ENCODE results near the gene DOP1B.
A peak's percentile ranks its signal among the peaks of the same experiment; 100 is the strongest.

The DOP1B gene

GRCh38 chr21:36166705-36167104 lies 10.1 kb downstream of the DOP1B start:
- no peaks in the 10 kb centered on the region for H4K20me1 ChIP-seq (ENCODE audit: insufficient read depth, low read length, poor library complexity, severe bottlenecking)
- no peaks in the 10 kb centered on the region for H3K27me3 ChIP-seq (ENCODE audit: insufficient read depth, low read length, poor library complexity, severe bottlenecking)
- no peak for TF ChIP-seq EZH2phosphoT487 (IDR thresholded peaks at IDR 0.05; ENCODE audit: borderline replicate concordance)
- TF ChIP-seq CTCF (conservative IDR thresholded peaks at IDR 0.05; ENCODE audit: low read length) = no peak
- no peaks in the 10 kb centered on the region for H3K9me3 ChIP-seq (ENCODE audit: insufficient read depth, low read depth, low read length)
- H3K4me1 ChIP-seq (ENCODE audit: insufficient read depth, low read length, poor library complexity, severe bottlenecking) = peaks cover 13% of the 10 kb centered on the region
- no peak overlapping the region for H2AFZ ChIP-seq (ENCODE audit: low read length)
- H3K4me2 ChIP-seq (ENCODE audit: low read depth, low read length, poor library complexity, severe bottlenecking) = peak overlapping the region; percentile 3
- no peak overlapping the region for H3K4me3 ChIP-seq (ENCODE audit: low read length, poor library complexity, severe bottlenecking)
- no peak overlapping the region for H3K9ac ChIP-seq (ENCODE audit: low read depth, low read length, poor library complexity, severe bottlenecking)
- H3K79me2 ChIP-seq (ENCODE audit: insufficient read depth, low read length) = peaks cover 4% of the 10 kb centered on the region; the same call in 1 of the 2 replicates
- H3K36me3 ChIP-seq (ENCODE audit: insufficient read depth, low read length) = peaks cover 6% of the 10 kb centered on the region; the same call in 1 of the 2 replicates
- H3F3A ChIP-seq (ENCODE audit: low read depth) = 0 out of 2 replicates have a peak, but pooled peaks cover 3% of the 10 kb centered on the region
- no peaks in the 10 kb centered on the region for H3K9me2 ChIP-seq (replicated peaks; ENCODE audit: low read depth, low read length)

GRCh38 chr21:36167541-36167940 lies 10.9 kb downstream of the DOP1B start:
- no peaks in the 10 kb centered on the region for H3K27me3 ChIP-seq (ENCODE audit: insufficient read depth, low read length, poor library complexity, severe bottlenecking)
- H3K9me3 ChIP-seq (ENCODE audit: insufficient read depth, low read depth, low read length) = no peaks in the 10 kb centered on the region
- H3K4me2 ChIP-seq (ENCODE audit: low read depth, low read length, poor library complexity, severe bottlenecking) = no peak overlapping the region
- H3F3A ChIP-seq (ENCODE audit: low read depth) = 0 out of 2 replicates have a peak, but pooled peaks cover 3% of the 10 kb centered on the region
- no peaks in the 10 kb centered on the region for H3K79me2 ChIP-seq (ENCODE audit: insufficient read depth, low read length)
- no peak overlapping the region for H3K4me3 ChIP-seq (ENCODE audit: low read length, poor library complexity, severe bottlenecking)
- no peak for TF ChIP-seq EZH2phosphoT487 (IDR thresholded peaks at IDR 0.05; ENCODE audit: borderline replicate concordance)
- no peak for TF ChIP-seq CTCF (conservative IDR thresholded peaks at IDR 0.05; ENCODE audit: low read length)
- H3K9me2 ChIP-seq (replicated peaks; ENCODE audit: low read depth, low read length) = no peaks in the 10 kb centered on the region
- peaks cover 6% of the 10 kb centered on the region; the same call in 1 of the 2 replicates for H3K36me3 ChIP-seq (ENCODE audit: insufficient read depth, low read length)
- no peaks in the 10 kb centered on the region for H4K20me1 ChIP-seq (ENCODE audit: insufficient read depth, low read length, poor library complexity, severe bottlenecking)
- no peak overlapping the region for H3K9ac ChIP-seq (ENCODE audit: low read depth, low read length, poor library complexity, severe bottlenecking)
- H2AFZ ChIP-seq (ENCODE audit: low read length) = no peak overlapping the region
- peaks cover 13% of the 10 kb centered on the region for H3K4me1 ChIP-seq (ENCODE audit: insufficient read depth, low read length, poor library complexity, severe bottlenecking)

- Histone ChIP-seq H3K4me2 (ENCODE audit: low read depth, low read length, poor library complexity, severe bottlenecking) (no peak overlapping the region), H3F3A (ENCODE audit: low read depth) (0 out of 2 replicates have a peak, but pooled peaks cover under 1% of the 10 kb centered on the region), H3K9ac (ENCODE audit: low read depth, low read length, poor library complexity, severe bottlenecking) (no peak overlapping the region), H3K4me1 (ENCODE audit: insufficient read depth, low read length, poor library complexity, severe bottlenecking) (no peaks in the 10 kb centered on the region), H3K4me3 (ENCODE audit: low read length, poor library complexity, severe bottlenecking) (no peak overlapping the region), H3K9me2 (replicated peaks; ENCODE audit: low read depth, low read length) (no peaks in the 10 kb centered on the region), H4K20me1 (ENCODE audit: insufficient read depth, low read length, poor library complexity, severe bottlenecking) (no peaks in the 10 kb centered on the region), H2AFZ (ENCODE audit: low read length) (no peak overlapping the region), H3K36me3 (ENCODE audit: insufficient read depth, low read length) (peaks cover 6% of the 10 kb centered on the region; the same call in 1 of the 2 replicates), H3K9me3 (ENCODE audit: insufficient read depth, low read depth, low read length) (no peaks in the 10 kb centered on the region), H3K27me3 (ENCODE audit: insufficient read depth, low read length, poor library complexity, severe bottlenecking) (no peaks in the 10 kb centered on the region), H3K79me2 (ENCODE audit: insufficient read depth, low read length) (no peaks in the 10 kb centered on the region)
- TF ChIP-seq CTCF (conservative IDR thresholded peaks at IDR 0.05; ENCODE audit: low read length) = peak; percentile 44
- no peak for TF ChIP-seq EZH2phosphoT487 (IDR thresholded peaks at IDR 0.05; ENCODE audit: borderline replicate concordance)
Measured at GRCh38 chr21:36169470-36170128, 13.0 kb downstream of the DOP1B start.

Measured in Loucy (cell line).